Esophagus mucosa (tissue), 1 donor: ENCODE results near the gene SERP2. TPM values are rescaled to one million over a fixed set of nuclear protein-coding genes. Genes with fewer than 3 reads are reported as not detected.

Experiments used
- ATAC-seq: fragments of 200-7000 bp; cut with Tn5 transposase; one replicate; pipeline ENCODE4 v1.9.1; 2020
- total RNA-seq: library from RNA; stranded (reverse); gene quantifications from one replicate; pipeline ENCODE4 v1.2.4, GENCODE V29; 2023
- donor health status: DM: yes; HTN: yes; CAD: no.

Gene SERP2
- total RNA-seq, 1 donor from 2014 or later: 1.2 TPM

- ATAC-seq: no peak
These were observed 13.6 kb upstream of the SERP2 start for GRCh38 chr13:44359983-44360375.

- no peak for ATAC-seq
These were observed 11.1 kb upstream of the SERP2 start for GRCh38 chr13:44362394-44363040.

DNA sequence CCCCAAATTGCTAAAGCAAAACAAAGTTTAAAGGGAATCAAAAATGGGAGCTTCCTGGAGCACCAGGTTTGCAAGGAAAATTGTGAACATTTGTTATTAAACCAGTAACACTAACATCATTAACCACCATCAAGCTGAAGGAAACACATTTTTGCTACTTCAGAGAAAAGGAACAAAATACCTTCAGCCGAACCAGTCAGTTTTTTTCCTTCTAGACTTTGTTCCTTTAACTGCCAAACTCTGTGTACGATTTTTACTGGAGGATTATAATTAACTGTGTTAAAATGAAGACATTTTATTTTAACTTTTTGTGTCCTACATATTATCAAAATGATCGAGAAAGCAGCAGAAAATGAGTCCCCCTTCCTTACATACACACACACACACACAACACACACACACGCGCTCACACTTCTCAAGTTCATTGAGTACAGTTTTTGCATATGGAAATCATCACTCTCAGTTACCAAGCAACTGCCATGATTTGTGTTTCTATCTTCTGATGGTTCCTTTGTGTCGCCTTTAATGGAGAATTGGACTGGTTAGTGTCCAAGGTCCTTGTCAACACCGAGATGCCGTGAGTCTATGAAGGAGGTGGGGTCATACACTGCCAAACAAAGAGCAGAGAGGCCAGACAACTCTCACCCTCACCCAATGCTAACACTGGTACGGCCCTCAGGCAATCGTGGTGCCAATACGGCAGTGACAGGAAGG is 9.8 kb upstream of the SERP2 start:
- no peak for ATAC-seq

DNA sequence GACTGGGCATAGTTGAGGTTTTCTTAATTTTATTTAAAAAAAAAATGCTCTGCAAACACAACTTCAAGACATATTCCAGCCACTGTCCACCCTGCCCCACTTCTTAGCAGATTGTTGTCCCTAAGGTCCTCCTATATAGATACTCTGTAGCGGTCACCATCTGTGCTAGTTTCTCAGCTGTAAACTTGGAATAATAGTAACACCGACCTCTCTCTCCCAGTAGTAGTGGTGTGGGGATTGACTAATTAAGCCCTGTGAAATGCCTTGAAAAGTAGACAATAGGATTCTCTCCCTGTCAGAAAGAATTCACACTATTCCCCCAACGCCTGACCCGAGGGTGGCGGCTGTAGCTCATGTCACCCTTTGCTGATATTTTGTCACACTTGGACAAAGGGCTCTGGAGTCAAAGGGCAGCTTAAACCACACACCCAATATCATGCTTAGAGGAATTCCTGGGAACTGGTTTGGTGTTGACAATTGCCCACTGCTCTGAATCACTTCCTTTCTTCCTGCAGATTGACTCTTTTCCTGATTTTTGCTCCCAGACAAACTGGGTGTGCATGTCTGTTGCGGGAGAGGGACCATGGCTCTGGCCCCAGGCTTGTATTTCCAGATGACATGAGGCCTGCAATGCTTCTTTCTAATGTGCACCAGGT is 9.2 kb upstream of the SERP2 start:
- ATAC-seq: no peak

DNA sequence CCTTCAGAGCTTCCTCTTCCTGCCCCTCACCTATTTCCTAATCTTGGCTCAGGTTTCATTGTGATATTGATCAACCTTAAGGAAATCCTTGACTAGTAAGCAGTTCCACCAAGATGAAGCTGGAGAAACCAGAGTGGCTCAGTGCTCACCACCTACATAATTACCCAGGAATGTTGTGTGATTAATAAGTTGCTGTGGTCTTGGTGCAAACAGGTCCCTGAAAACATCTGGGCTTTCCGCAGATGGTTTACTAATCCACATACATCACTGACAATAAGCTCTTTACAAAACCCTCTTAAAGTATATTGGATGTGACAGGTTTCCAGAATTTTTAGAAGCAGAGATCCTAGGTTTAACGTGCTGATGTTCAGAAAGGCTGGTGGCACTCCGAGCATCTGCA is 8.6 kb upstream of the SERP2 start:
- ATAC-seq: no peak

DNA sequence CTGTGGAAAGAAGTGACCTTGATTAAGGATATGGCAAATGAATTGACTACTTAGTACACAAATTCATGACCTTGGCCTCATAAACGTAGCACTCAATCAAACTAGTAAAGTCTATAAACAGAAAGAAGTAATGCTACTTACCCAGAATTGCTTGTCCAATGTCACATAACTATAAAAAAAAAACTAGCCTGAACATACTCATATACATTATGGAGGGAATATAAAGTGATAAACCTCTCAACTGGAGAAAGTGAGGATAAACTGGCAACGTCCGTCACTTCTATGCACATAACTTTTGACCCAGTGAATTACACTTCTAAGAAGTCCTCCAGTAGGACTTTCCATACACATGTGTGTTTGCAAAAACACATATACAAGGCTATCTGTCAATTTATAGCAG is 7.7 kb upstream of the SERP2 start:
- no peak for ATAC-seq

DNA sequence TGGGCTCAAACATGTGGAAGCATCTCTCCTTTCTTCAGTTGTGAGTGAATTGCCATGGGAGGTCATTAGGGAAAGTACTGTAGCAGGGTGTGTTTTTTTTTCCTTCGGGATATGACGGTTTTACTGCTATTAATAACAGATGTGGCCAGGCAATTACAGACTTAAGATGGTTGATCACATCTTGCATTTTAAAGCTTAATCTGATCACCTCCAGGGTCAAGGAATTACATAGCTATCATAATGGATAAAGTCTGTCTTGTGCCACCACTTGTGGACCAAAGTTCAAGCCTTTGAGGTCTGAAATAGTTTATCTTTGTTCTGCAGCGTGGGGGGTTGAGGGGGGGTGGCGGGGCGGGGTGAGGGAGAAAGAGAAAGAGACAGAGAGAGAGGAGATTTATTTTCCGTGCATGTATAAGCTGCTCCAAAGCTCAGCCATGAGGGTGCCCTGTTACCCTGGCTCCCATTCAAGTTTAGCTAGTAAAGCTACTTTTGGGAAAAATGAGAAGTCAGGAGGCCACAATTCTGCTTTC is 5.5 kb upstream of the SERP2 start:
- ATAC-seq: no peak

DNA sequence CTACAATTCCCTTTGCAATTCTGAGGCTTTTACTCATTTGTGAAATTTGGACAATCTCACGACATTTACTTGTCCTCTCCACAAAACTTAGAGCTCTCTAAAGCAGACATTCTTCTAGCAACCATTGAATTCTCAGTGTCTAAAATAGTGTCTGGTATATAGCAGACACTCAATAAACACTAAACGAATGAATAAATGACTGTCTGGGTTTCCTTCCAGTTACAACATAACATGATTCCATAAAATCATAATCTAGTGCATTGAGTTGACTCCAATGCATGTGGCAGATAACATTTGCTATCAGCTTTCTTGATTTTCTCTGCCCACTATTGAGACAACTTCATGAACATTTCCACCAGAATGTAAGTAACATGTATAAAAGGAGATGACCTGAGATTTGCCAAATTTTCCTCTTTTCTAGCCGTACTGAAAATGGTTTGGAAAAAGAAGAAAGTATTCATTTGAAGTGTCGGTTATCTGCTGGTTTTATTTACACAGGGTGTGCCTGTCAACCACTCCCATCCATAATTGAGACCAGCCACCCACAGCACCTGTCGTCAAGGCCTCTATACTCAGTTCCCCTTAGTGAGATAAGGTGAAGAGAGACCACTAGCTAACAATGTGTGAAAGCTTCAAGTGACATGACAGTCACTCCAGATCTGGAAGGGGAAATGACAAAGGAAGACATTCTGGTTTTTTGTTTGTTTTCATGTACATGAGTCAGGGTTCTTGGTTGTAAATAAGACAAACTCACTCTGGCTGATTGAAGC is 4.8 kb upstream of the SERP2 start:
- ATAC-seq: no peak

GRCh38 chr13:44371421-44371820 is 2.2 kb upstream of the SERP2 start:
- no peak for ATAC-seq

GRCh38 chr13:44373247-44373600 is 400 bp upstream of the SERP2 start:
- peak; percentile 50 for ATAC-seq

GRCh38 chr13:44374348-44374712 is 706 bp downstream of the SERP2 start:
- ATAC-seq: peak; percentile 36

GRCh38 chr13:44378277-44378676 is 4.7 kb downstream of the SERP2 start:
- no peak for ATAC-seq

- ATAC-seq: peak; percentile 28
These were observed 6.3 kb downstream of the SERP2 start for GRCh38 chr13:44379885-44380284.

DNA sequence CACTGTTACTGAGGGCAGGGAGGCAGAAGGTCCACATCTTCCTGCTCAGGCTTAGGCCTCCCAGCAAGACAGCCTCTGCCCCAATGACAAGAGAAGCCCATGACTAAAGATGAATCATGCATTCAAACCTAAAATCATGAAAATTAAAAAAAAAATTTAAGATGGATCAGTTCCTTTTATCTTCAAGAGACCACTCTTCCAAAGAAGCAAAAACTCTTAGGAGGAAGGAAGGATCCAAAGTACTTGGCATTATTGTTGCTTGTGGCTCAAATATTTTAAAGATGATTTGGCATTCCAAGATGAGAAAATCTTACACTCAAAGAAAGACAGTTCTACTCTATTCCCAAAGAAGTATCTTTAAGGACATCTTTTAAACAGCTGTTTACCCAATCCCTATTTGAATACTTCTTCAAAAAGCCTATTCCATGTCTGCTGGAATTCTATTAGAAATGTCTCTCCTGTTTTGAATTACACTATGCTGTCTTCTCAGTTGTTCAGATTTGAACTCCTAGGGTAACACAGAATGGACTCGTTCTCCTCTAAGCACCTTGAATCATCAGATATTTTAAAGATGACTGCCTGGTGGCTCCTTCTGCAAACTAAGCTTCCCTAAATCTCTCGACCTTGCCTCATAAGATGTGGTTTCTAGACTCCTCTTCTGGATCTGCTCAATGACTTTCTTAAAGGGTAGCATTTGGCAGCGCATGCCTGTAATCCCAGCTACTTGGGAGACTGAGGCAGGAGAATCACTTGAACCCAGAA is 7.0 kb downstream of the SERP2 start:
- no peak for ATAC-seq

GRCh38 chr13:44382635-44383145 is 9.1 kb downstream of the SERP2 start:
- ATAC-seq: no peak

GRCh38 chr13:44383945-44384344 is 10.3 kb downstream of the SERP2 start:
- ATAC-seq: no peak

DNA sequence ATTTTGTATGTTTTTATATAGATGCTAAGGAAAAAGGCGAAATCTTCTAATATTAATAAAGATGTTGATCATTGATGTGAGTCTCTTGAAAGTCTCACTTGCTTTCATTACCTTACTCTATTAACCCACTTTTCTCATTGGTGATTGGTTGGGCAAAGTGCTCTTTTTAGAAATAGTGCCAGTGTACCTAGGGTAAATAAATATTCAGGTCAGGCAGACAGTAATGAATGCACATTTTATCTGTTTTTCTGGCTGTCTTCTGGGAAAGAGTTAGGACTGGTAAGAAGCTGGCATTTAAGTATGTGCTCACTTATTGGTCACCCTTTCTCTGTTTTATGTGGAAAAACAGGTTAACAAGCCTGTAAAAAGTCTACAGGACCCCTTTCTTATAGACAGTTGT is 11.2 kb downstream of the SERP2 start:
- no peak for ATAC-seq

DNA sequence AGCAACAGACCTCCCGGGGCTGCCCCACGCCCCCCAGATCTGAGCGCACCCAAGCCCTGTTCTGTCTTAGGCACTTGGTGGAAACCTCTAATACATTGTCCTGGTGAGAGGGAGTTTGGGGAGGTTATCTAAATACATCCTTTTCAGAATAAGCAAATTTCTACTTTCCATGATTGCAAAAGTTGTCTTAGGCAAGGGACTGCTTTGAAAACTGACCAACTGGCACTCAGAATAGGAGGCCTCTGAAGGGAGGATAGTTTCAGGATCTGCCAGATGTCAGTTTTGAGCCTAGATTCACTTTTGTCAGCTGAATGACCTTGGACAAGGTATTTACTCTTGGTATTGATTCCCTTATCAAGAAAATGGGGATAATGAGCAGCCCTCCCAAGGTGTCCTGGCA is 11.8 kb downstream of the SERP2 start:
- ATAC-seq: no peak

GRCh38 chr13:44385847-44386246 is 12.2 kb downstream of the SERP2 start:
- ATAC-seq: no peak

DNA sequence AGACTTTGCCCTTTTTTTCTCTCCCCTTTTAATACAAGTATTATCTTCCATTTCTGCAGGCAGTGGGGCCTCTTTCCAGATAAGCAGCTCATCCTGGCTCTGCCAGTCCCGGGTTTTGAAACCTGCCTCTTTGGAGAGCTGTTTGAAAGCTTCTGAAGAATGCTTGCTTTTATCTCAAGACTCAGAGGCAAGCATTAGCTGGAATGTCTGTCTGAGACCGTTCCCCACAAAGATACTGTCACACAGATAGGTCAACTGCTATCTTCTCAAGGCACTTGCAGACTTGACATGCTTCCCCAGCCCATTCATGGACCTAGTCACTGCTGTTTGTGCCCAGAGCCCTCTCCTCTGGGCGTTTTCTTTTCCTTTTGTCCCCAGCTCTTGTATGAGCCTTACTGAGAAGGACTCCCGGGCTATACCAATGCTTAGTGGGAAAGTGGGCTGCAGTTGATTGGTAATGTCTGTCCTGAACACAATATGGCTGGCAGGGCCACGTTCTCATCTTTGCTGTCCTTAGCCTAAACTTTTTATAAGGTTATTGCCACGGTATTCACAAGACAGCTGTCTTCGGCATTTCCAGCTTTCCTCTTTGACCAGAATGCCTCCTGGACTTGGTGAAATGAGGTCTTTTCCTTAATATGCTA is 13.4 kb downstream of the SERP2 start:
- no peak for ATAC-seq

DNA sequence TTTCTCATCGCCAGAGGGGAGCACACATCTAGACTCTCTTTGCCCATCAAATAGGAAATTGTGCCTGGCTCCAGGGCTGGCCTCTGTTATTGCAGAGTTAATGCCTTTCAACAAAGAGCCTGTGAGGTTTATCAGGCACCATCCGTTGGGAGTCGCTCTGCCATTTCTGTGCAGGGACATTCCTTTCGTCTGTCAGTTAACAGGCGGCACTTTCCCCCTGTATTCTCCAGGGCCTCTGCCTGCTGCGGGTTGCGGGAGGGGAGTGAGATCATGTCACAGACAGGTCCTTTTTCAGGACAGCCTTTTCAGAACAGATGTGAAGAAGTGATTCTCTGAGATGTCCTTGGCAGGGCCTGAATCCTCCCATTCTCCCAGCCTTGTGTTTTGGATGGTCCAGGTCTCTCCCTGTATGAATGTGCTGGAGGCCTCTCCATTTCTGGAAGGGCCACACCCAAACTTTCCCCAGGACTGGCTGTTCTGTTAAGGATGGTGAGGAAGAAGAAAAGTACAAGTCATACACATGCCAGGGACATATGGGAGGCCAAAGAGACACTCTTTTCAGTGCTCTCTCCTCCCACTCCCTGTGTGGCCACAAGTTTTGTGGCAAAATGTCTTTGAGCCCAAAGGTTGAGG is 14.9 kb downstream of the SERP2 start:
- ATAC-seq: no peak
